NCI-H1694 (cell line): ENCODE data around the gene UGT1A7.
"Not testable (repeated sequence)": the region's sequence is repeated elsewhere in the genome, so short reads cannot be mapped to it uniquely, and the experiment has no call there.

Experiments
- DNase-seq: peaks from one replicate; lab custom pipeline; 2025; lab: John Stamatoyannopoulos, UW

UGT1A7 gene

DNA sequence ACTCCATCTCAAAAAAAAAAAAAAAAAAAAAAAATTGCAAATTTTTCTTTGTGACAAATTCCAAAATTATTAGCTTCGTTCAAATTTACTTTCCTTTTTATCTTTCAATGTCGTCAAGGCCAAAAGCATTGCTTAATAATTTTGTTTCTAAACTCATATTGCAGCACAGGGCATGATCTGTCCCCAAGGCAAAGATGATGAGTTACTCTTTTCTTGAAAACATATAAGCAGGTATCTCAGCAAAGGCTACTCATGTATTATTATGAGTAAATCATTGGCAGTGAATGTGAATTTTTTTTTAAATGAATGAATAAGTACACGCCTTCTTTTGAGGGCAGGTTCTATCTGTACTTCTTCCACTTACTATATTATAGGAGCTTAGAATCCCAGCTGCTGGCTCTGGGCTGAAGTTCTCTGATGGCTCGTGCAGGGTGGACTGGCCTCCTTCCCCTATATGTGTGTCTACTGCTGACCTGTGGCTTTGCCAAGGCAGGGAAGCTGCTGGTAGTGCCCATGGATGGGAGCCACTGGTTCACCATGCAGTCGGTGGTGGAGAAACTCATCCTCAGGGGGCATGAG, at the start of gene UGT1A7:
Gene UGT1A7 (plus strand): TSS at position 381 of the 579 bp plus-strand sequence. CDS start 37 bp downstream, at position 418.
- DNase-seq: no peak

DNA sequence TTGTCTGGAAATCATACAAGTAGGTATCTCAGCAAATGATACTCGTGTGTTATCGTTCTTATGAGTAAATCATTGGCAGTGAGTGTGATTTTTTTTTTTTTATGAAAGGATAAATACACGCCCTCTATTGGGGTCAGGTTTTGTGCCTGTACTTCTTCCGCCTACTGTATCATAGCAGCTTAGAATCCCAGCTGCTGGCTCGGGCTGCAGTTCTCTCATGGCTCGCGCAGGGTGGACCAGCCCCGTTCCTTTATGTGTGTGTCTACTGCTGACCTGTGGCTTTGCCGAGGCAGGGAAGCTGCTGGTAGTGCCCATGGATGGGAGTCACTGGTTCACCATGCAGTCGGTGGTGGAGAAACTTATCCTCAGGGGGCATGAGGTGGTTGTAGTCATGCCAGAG, 45.4 kb upstream of the UGT1A7 start, which contains the start of gene UGT1A10:
Gene UGT1A10 (plus strand): TSS at position 143 of the 400 bp plus-strand sequence. CDS start 75 bp downstream, at position 218.
- not testable (repeated sequence) for DNase-seq

DNA sequence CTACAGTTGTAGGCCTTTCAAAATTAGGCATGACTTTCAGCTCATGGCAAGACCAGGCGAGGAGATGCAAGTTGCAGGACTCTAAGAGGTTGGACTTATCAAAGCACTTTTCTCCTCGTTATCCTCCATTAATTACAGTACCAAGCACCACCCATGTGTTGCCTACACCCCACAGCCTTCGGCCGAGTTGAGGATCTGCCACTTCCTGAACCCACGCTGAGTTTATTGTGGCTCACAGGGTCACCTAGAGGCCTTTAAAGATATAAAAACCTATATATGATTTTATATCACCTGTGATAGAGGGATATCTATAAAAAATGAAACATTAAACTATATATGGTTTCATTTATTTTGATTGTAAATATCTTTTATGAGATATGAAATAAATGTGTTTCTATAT, 42.9 kb upstream of the UGT1A7 start:
- DNase-seq: no peak

DNA sequence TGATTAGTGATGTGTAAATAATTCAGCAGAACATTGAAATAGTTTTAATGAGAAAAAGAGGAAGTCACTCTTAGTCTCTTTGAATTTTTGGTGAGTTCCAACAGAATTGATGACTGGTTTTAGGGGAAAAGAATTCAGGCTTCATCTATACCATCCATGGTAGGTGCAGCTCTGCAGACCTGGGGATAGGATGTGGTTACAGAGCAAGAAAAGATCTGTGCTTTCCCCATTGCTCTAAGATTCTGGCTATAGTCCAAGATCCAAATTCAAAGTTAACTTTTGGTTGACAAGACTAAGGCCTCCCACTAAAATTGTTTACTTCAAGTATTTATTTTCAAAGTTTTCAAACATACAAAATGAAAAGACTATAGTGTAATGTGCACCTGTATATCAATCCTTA, 41.8 kb upstream of the UGT1A7 start:
- DNase-seq: no peak

DNA sequence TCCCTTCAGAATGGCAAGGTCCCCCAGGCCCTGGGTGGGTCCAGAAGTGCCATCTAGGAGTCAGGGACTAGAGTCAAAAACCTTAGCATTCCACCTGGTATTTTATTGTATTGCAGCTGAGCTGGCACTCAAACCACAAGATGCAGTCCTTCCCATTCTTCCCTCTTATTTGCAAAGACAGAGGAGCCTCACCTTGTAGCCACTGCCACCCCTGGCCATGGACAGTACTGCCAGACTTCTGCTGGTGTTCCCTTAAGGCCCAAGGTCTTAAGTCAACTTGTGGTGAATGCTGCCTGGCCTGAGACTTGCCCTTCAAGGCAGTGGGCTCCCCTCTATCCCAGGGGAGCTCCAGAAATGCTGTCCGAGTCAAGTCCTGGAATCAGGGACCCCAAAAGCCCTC, 38.6 kb upstream of the UGT1A7 start:
- no peak for DNase-seq

DNA sequence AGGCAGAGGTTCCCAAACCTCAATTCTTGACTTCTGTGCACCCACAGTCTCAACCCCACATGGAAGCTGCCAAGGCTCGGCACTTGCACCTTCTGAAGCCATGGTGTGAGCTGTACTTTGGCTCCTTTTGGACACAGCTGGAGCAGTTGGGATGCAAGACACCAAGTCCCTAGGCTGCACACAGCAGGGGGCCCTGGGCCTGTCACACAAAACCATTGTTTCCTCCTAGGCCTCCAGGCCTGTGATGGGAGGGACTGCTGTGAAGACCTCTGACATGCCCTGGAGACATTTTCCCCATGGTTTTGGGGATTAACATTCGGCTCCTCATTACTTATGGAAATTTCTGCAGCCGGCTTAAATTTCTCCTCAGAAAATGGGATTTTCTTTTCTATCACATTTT, 35.7 kb upstream of the UGT1A7 start:
- not testable (repeated sequence) for DNase-seq

DNA sequence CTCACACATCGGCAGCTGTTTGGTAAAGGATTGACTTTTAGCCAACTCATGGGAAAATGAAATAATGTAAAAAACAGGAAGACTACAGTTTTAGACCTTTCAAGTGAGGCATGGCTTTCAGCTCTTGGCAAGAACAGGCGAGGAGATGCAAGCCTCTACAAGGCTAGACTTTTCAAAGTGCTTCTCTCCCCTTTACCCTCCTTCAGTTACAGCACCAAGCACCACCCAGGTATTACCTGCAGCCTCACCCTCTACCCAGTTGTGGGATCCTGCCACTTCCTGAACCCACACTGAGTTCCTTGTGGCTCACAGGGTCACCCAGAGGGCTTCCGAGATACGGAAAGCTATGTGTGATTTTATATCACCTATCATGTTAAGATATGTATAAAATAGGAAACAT, 30.7 kb upstream of the UGT1A7 start:
- DNase-seq: no peak

DNA sequence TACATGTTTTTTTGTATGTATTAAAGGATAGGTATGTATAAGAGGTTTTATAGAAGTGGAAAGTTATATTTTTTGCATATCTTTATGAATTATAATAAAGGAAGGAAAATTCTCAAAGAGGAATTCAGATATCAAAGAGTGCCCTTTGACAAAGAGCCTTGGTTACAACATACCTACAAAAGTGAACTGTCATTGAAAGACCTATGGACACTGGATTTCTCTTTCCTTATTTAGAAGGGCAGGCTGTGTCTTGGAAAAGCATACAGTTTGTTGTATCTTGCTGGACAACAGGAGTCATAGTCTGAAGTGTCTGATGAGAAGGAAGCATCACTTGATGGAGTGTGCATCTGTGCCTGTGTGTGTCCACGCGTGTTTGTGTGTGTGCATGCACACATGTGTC, 30.3 kb upstream of the UGT1A7 start:
- DNase-seq: no peak

DNA sequence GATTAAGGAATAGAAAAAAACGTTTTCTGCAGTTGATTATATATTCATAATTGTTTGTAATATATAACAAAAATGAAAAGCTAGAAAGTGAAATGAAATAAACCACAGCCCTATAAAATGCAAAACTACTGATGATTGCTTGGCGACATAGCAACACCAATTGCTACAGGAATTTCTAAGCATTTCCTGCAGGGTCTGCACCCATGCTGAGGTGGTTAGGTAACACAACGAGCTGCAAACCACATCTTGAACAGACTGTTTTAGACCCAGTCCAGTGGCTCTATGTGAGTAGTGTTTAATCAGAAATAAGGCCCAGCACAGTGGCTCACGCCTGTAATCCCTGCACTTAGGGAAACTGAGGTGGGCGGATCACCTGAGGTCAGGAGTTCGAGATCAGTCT, 27.2 kb upstream of the UGT1A7 start:
- no peak for DNase-seq

DNA sequence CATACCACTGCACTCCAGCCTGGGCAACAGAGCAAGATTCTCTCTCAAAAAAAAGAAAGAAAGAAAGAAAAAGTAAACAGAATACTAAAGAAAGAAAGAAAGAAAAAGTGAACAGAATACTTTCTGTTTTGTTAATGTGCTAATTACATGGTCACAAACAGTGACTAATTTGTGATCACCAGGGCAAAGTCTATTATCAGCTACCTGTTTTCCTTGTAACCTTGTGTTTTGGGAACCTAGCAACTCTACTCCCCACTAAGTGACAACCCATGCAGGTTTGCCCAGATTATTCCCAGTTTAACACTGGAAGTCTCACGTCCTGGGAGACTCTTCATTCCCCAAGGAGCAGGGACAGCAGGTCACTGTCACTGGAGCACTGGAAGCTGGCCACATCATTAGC, 26.7 kb upstream of the UGT1A7 start:
- DNase-seq: no peak

DNA sequence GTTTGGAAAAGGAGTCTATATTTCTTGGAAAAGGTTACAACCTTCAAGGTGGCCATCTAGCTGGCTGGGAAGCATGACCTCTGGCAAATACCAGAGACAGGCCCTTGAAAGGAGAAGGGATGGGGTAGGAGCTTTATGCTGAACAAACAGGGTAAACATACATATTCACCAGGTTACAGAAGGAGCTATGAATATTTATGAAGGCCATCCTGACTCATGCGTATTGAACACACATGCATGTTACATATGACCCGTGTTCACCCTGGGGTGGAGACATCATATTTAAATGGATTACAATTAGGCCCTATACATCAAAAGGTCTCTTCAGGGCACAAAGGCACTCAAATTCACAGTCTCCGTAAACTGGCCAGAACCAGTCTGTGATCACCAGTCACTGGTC, 25.8 kb upstream of the UGT1A7 start:
- DNase-seq: not testable (repeated sequence)

DNA sequence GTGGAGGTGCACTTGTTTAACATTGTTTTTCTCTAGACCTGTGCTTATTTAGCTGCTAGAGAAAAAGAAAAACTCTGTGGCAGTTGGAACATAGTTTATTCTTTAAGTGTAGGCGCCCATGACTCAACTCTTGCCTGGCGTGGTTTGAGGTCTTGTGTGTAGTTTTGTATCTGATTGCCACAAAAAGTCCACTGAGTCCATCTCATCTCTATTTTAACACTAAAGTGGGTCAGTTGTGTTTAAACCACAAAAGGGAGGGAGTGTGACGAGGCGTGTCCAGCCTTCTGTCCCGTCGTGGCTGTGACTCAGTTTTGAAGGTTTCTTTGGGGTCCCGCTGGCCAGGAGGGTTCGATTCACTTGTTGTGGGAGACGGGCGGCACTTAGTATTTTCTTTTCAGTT, 25.3 kb upstream of the UGT1A7 start:
- DNase-seq: no peak

DNA sequence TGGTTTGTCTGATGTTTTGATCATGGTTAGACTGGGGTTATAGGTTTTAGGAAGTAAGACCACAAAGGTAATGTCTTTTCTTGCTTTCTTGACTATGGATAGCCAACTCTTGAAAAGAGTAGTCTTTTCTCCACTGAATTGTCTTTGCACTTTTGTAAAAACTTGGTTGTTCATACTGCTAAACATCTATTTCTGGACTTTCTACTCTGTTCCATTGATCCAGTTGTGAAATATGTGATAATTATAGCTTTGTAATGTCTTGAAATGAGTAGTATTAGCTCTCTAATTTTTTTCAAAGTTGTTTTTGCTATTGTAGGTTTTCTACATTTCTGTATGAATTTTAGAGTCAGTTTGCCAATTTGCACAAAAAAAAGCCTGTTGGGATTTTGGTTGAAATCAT, 23.1 kb upstream of the UGT1A7 start:
- no peak for DNase-seq

DNA sequence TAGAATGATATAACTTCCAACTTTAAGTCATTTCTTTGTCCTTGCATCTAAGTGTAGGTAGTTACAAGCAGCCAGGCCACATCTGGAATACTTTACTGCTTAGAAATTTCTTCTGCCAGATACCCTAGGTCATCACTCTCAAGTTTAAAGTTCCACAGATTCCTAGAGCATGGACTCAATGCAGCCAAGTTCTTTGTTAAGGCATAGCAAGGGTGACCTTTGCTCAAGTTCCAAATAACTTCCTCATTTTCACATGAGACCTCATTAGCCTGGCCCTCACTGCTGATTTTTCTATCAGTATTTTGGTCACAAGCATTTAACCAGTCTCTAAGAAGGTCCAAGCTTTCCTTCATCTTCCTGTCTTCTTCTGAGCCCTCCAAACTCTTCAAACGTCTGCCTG, 17.8 kb upstream of the UGT1A7 start:
- DNase-seq: no peak

DNA sequence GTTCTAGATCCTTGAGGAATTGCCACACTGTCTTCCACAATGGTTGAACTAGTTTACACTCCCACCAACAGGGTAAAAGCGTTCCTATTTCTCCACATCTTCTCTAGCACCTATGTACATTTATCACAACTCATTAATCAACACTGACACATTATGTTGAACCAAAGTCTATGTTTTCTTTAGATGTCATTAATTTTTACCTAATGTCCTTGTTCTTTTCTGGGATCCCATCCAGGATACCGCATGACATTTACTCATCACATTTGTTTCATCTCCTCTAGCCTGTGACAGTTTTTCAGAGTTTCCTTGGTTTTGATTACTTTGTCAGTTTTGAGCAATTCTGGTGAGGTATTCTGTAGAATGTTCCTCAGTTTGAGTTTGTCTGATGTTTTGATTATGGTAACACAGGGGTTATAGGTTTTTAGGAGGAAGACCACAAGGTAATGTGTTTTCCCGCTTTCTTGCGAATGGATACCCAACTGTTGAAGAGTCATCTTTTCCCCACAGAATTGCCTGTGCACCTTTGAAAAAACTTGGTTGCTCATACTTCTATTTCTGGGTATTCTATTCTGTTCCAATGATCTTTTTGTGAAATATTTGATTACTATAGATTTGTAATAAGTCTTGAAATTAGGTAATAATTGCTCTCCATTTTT, 13.0 kb upstream of the UGT1A7 start:
- DNase-seq: no peak

DNA sequence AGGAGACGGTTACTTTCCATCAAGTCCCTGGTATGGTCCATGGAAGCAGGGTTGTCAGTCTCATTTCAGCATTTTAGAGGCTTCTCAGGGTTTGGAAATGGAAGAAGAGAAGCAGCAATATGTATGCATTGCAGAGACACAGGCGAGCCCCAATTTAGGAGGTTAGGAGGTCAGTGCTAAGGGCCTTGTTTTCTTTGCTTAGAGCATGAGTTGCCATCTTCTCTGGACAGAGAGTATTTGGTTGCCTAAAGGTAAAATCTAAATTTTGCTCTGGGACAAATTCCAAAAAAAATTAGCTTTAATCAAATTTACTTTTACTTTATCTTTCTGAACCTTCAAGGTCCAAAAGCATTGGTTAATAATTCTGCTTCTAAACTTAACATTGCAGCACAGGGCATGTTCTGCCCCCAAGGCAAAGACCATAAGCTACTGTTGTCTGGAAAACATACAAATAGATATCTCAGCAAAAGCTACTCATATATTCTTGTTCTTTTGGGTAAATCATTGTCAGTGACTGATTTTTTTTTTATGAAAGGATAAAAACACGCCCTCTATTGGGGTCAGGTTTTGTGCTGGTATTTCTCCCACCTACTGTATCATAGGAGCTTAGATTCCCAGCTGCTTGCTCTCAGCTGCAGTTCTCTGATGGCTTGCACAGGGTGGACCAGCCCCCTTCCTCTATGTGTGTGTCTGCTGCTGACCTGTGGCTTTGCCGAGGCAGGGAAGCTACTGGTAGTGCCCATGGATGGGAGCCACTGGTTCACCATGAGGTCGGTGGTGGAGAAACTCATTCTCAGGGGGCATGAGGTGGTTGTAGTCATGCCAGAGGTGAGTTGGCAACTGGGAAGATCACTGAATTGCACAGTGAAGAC, 10.2 kb upstream of the UGT1A7 start, which contains the start of gene UGT1A9:
Gene UGT1A9 (plus strand): TSS at position 609 of the 872 bp plus-strand sequence. CDS start 37 bp downstream, at position 646.
- no peak for DNase-seq

DNA sequence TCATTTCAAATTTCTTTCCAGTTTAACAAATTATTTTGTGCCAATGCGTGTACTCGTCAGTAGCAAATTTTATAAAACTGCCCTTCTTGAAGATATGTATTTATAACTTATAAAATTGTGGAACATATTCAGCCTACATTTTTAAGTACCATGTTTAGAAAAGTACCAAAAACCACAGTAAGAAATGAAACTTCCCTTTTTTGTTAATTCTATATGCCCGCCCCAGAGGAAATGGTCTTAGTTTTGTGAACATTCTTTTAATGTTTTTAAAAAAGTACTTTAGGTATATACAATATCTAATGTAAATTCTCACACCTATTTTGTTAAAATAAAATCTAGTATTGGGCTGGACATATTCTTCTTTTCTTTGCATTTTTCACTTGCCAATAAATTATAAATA, 8.8 kb upstream of the UGT1A7 start:
- DNase-seq: no peak

DNA sequence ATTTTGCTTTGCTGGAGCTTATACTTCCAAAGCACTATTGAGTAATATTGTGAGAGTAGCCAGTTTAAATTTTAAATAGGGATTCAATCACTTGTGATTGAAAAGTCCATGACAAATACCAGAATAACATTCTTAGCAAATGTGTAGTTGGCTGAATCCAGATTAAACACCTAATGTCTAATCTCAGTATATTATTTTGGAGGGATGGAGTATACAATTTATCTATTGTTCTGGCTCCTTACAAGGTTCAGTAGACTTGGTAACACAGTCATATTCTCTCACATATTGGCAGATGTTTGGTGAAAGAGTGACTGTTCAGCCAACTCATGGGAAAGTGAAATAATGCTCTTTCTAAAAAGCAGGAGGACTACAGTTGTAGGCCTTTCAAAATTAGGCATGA, 7.8 kb upstream of the UGT1A7 start:
- no peak for DNase-seq

DNA sequence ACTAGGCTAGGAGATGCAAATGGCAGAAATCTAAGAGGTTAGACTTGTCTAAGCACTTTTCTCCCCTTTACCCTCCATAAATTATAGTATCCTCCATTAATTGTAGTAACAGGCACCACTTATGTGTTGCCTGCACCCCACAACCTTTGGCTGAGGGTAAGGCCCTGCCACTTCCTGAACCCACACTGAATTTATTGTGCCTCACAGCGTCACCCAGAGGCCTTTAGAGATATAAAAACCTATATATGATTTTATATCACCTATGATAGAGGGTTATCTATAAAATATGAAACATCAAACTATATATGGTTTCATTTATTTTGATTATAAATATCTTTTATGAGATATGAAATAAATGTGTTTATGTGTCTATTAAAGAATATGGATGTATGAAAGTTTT, 7.4 kb upstream of the UGT1A7 start:
- no peak for DNase-seq

DNA sequence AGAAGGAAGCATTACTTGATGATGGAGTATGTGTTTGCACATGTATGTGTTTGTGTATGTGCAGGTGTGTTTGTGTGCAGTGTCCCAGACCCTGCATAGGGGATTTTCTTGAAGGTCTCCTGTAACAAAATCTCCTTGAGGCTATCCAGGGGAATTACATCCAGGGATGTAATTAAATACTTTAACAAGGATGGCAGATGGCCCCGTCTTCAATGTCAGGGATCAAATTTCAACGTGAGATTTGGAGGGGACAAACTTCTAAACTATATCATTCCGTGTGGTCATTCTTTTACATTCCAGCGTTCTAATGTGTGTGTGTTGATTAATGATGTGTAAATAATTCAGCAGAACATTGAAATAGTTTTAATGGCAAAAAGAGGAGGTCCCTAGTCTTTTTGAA, 6.7 kb upstream of the UGT1A7 start:
- no peak for DNase-seq

DNA sequence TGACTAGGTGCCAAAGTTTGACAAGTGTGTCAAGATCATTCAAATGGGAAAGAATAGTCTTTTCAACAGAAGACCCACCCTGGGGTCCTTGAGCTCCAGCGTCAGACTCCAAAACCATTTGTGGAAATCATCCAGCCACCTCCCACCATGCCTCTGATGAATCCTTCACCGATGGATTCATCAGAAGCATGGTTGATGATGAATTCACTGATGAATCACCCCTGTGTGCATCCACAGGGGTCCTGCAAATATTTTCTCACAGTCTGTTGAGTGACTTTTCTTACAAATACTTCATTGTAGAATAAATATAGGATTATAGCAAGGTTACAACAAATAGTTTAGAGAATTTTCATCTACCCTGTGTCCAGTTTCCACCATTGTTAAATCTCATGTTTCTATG, 5.7 kb upstream of the UGT1A7 start:
- no peak for DNase-seq

DNA sequence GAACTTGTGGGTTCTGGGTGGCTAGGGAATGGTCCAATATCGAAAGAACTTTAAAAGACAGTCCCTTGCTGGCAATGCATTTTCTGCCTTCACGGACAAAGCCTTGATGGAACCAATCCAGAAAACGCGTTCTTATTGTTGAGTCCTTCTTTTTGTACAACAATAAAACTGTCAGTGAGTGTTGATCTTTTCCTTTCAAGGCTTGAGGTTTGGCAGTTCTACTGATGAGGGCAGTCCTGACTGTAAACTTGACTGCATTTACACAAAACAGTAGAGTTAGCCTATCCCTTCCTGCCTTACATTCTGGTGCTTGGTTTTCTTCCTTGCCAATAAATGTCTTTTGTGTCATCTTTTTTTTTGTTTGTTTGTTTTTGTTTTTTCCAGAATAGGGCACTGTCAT, 2.5 kb upstream of the UGT1A7 start:
- no peak for DNase-seq
